Stimulated activated naive CD8-positive, alpha-beta T cell treated with anti-CD3 and anti-CD28 coated beads, Interleukin-15, Interleukin-2, amounts not matched to agents 100 ng/mL and 50 ng/mL, for 24 hours (primary cell): Measurements from ENCODE around the gene WBP11.
A peak's percentile ranks its signal among the peaks of the same experiment; 100 is the strongest.
"Not testable (repeated sequence)": the region's sequence is repeated elsewhere in the genome, so short reads cannot be mapped to it uniquely, and the experiment has no call there.

Source experiments
- H3K27ac Mint-ChIP-seq: one replicate; pipeline ENCODE4 v1.8.0; 2021; ENCODE audit warnings: mild to moderate bottlenecking, mixed read lengths
- H3K27me3 Mint-ChIP-seq: one replicate; pipeline ENCODE4 v1.8.0; 2021; ENCODE audit warnings: mixed read lengths
- H3K36me3 Mint-ChIP-seq: one replicate; pipeline ENCODE4 v1.8.0; 2021; ENCODE audit warnings: low read depth, mixed read lengths
- H3K4me1 Mint-ChIP-seq: one replicate; pipeline ENCODE4 v1.8.0; 2021; ENCODE audit warnings: low read depth, mixed read lengths
- H3K4me3 Mint-ChIP-seq: one replicate; pipeline ENCODE4 v1.8.0; 2021; ENCODE audit warnings: mild to moderate bottlenecking, mixed read lengths
- H3K9me3 Mint-ChIP-seq: one replicate; pipeline ENCODE4 v1.8.0; 2021; ENCODE audit warnings: mixed read lengths

WBP11 gene

GRCh38 chr12:14770496-14771461, 32.5 kb downstream of the WBP11 start:
- H3K36me3 Mint-ChIP-seq: peaks cover 48% of the 10 kb centered on the region

GRCh38 chr12:14769969-14770495, 33.2 kb downstream of the WBP11 start:
- no peaks in the 10 kb centered on the region for H3K27me3 Mint-ChIP-seq
- H3K4me1 Mint-ChIP-seq: peaks cover 67% of the 10 kb centered on the region
- peaks cover 56% of the 10 kb centered on the region for H3K36me3 Mint-ChIP-seq
- H3K4me3 Mint-ChIP-seq: peak overlapping the region; percentile 97
- H3K27ac Mint-ChIP-seq: peak overlapping the region; percentile 99
- peaks cover 8% of the 10 kb centered on the region for H3K9me3 Mint-ChIP-seq

More at GRCh38 chr12:14770496-14771461, 32.5 kb downstream of the WBP11 start:
- Mint-ChIP-seq H3K9me3 (peaks cover 5% of the 10 kb centered on the region), H3K4me1 (peaks cover 74% of the 10 kb centered on the region), H3K27ac (peak overlapping the region; percentile 99), H3K4me3 (peak overlapping the region; percentile 97), H3K27me3 (no peaks in the 10 kb centered on the region)

- H3K4me1 Mint-ChIP-seq: peaks cover 63% of the 10 kb centered on the region
- peak overlapping the region; percentile 99 for H3K27ac Mint-ChIP-seq
- H3K9me3 Mint-ChIP-seq: peaks cover 8% of the 10 kb centered on the region
- H3K27me3 Mint-ChIP-seq: no peaks in the 10 kb centered on the region
- H3K4me3 Mint-ChIP-seq: peak overlapping the region; percentile 97
- H3K36me3 Mint-ChIP-seq: peaks cover 61% of the 10 kb centered on the region
Observed at GRCh38 chr12:14769466-14769968, 33.8 kb downstream of the WBP11 start.

- no peaks in the 10 kb centered on the region for H3K27me3 Mint-ChIP-seq
- peaks cover 8% of the 10 kb centered on the region for H3K9me3 Mint-ChIP-seq
- H3K27ac Mint-ChIP-seq: peak overlapping the region; percentile 99
- peaks cover 57% of the 10 kb centered on the region for H3K4me1 Mint-ChIP-seq
- peak overlapping the region; percentile 97 for H3K4me3 Mint-ChIP-seq
- H3K36me3 Mint-ChIP-seq: peaks cover 59% of the 10 kb centered on the region
Observed at GRCh38 chr12:14768823-14769405, 34.4 kb downstream of the WBP11 start.

- peak overlapping the region; percentile 51 for H3K4me3 Mint-ChIP-seq
- H3K9me3 Mint-ChIP-seq: peaks cover 9% of the 10 kb centered on the region
- H3K27ac Mint-ChIP-seq: no peak overlapping the region
- no peaks in the 10 kb centered on the region for H3K27me3 Mint-ChIP-seq
- peaks cover 47% of the 10 kb centered on the region for H3K4me1 Mint-ChIP-seq
- peaks cover 66% of the 10 kb centered on the region for H3K36me3 Mint-ChIP-seq
Observed at GRCh38 chr12:14767617-14768016, 35.7 kb downstream of the WBP11 start.

- Mint-ChIP-seq H3K4me1 (peaks cover 50% of the 10 kb centered on the region), H3K9me3 (peaks cover 17% of the 10 kb centered on the region), H3K27ac (no peak overlapping the region), H3K36me3 (peaks cover 75% of the 10 kb centered on the region), H3K4me3 (peak overlapping the region; percentile 51), H3K27me3 (no peaks in the 10 kb centered on the region)
Observed at GRCh38 chr12:14766649-14767215, 36.5 kb downstream of the WBP11 start.

GRCh38 chr12:14766020-14766419, 37.3 kb downstream of the WBP11 start:
- Mint-ChIP-seq H3K4me1 (peaks cover 45% of the 10 kb centered on the region), H3K27ac (peak overlapping the region; percentile 51), H3K36me3 (peaks cover 80% of the 10 kb centered on the region), H3K9me3 (peaks cover 19% of the 10 kb centered on the region)
- not testable (repeated sequence) for H3K27me3 Mint-ChIP-seq, H3K4me3 Mint-ChIP-seq

- peaks cover 19% of the 10 kb centered on the region for H3K9me3 Mint-ChIP-seq
- no peaks in the 10 kb centered on the region for H3K27me3 Mint-ChIP-seq
- peaks cover 79% of the 10 kb centered on the region for H3K36me3 Mint-ChIP-seq
- no peak overlapping the region for H3K27ac Mint-ChIP-seq
- peaks cover 42% of the 10 kb centered on the region for H3K4me1 Mint-ChIP-seq
- no peak overlapping the region for H3K4me3 Mint-ChIP-seq
Observed at GRCh38 chr12:14765398-14765797, 37.9 kb downstream of the WBP11 start.

- Mint-ChIP-seq H3K9me3 (peaks cover 23% of the 10 kb centered on the region), H3K36me3 (peaks cover 55% of the 10 kb centered on the region), H3K4me1 (peaks cover 24% of the 10 kb centered on the region)
- not testable (repeated sequence) for H3K27me3 Mint-ChIP-seq, H3K4me3 Mint-ChIP-seq, H3K27ac Mint-ChIP-seq
Observed at GRCh38 chr12:14759711-14760280, 43.5 kb downstream of the WBP11 start.

- H3K27ac Mint-ChIP-seq: no peak overlapping the region
- H3K9me3 Mint-ChIP-seq: peaks cover 12% of the 10 kb centered on the region
- no peaks in the 10 kb centered on the region for H3K27me3 Mint-ChIP-seq
- peaks cover 14% of the 10 kb centered on the region for H3K4me1 Mint-ChIP-seq
- H3K4me3 Mint-ChIP-seq: no peak overlapping the region
- H3K36me3 Mint-ChIP-seq: peaks cover 31% of the 10 kb centered on the region
Observed at GRCh38 chr12:14756334-14757143, 46.7 kb downstream of the WBP11 start.

GRCh38 chr12:14751986-14752385, 51.3 kb downstream of the WBP11 start:
- H3K27ac Mint-ChIP-seq: no peak overlapping the region
- H3K4me1 Mint-ChIP-seq: peaks cover 12% of the 10 kb centered on the region
- H3K36me3 Mint-ChIP-seq: peaks cover 22% of the 10 kb centered on the region
- no peak overlapping the region for H3K4me3 Mint-ChIP-seq
- no peaks in the 10 kb centered on the region for H3K27me3 Mint-ChIP-seq
- H3K9me3 Mint-ChIP-seq: peaks cover 11% of the 10 kb centered on the region

GRCh38 chr12:14743061-14743460, 60.2 kb downstream of the WBP11 start:
- Mint-ChIP-seq H3K27me3 (no peaks in the 10 kb centered on the region), H3K4me1 (peaks cover 6% of the 10 kb centered on the region), H3K4me3 (no peak overlapping the region), H3K27ac (no peak overlapping the region), H3K9me3 (peaks cover 20% of the 10 kb centered on the region), H3K36me3 (peaks cover 37% of the 10 kb centered on the region)

- H3K4me1 Mint-ChIP-seq: peaks cover 3% of the 10 kb centered on the region
- peaks cover 15% of the 10 kb centered on the region for H3K9me3 Mint-ChIP-seq
- H3K36me3 Mint-ChIP-seq: peaks cover 26% of the 10 kb centered on the region
- no peak overlapping the region for H3K27ac Mint-ChIP-seq
- no peak overlapping the region for H3K4me3 Mint-ChIP-seq
- H3K27me3 Mint-ChIP-seq: no peaks in the 10 kb centered on the region
Observed at GRCh38 chr12:14741942-14742341, 61.3 kb downstream of the WBP11 start.

- H3K4me1 Mint-ChIP-seq: peaks cover 3% of the 10 kb centered on the region
- H3K27ac Mint-ChIP-seq: no peak overlapping the region
- peaks cover 18% of the 10 kb centered on the region for H3K36me3 Mint-ChIP-seq
- no peak overlapping the region for H3K4me3 Mint-ChIP-seq
- H3K9me3 Mint-ChIP-seq: peaks cover 14% of the 10 kb centered on the region
- no peaks in the 10 kb centered on the region for H3K27me3 Mint-ChIP-seq
Observed at GRCh38 chr12:14741153-14741552, 62.1 kb downstream of the WBP11 start.
